ENCODE data around the gene OR6S1.
"Not testable (repeated sequence)": the region's sequence is repeated elsewhere in the genome, so short reads cannot be mapped to it uniquely, and the experiment has no call there.

OR6S1 gene

DNA sequence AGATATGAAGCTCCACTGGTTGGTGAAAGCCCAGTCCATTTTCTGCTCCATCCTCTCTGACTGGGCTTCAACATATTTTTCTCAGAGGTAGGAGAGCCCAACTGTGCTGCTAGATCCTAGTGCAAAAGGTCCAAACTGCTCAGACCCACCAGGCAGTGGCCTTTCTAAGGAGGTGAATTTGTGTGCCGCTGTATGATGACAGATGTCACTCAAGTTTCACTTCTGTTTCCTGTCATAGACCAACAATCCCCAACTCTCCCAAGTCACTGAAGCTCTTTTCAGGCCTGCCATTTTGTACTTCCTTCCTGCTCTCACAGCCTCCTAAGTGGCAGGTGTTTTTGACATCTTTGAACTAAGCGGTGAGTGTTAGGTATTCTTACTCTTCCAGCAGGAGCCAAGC, 26.5 kb upstream of the OR6S1 start:
- no peak for DNase-seq

GRCh38 chr14:20666400-20666961, 25.0 kb upstream of the OR6S1 start:
- DNase-seq: not testable (repeated sequence)

GRCh38 chr14:20662968-20663732, 21.7 kb upstream of the OR6S1 start:
- DNase-seq: peak; percentile 34

DNA sequence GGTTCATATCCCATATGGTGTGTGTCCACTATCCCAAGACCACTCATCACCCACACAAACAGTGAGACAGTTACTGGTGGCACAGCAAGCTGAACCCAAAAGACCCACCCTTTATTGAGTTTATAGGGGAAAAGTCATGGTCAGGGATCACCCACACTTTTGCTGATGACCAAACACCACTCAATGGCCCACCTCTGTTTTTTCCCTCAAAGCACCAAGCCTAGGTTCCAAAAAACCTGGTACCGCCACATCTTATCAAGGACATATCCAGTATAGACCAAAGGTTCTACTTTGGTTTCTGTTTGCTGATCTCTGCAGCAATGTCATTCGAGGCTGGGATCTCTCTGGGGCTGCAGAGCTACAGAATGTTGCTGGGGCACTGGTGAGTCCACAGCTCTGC, 19.7 kb upstream of the OR6S1 start:
- DNase-seq: no peak

DNA sequence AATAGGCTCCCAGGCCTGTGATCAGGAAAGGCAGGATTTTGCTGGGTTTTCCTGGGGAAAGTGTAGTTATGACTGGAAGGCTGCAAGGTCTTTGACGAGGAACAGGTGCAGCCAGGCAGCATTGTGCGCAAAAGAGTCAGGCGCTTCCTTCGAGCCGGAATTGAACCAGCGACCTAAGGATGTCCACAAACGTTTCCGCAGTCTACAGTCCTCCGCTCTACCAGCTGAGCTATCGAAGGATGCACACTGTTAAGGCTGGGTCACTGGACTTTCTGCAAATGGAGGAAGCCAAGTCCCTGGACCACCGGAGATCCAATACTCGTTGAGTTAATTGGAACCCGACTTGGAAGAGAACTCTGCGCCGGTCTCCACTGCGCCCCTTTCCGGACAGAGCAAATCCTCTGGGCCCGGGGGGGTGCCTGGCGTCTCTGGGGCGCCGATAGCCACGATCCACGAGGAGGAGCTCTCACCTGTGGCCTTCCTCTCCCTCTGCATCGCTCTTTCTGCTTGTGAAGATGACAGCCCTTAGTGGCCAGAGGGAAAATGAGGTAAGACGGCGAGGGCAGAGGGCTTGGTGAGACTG, 18.4 kb upstream of the OR6S1 start:
- DNase-seq: no peak

DNA sequence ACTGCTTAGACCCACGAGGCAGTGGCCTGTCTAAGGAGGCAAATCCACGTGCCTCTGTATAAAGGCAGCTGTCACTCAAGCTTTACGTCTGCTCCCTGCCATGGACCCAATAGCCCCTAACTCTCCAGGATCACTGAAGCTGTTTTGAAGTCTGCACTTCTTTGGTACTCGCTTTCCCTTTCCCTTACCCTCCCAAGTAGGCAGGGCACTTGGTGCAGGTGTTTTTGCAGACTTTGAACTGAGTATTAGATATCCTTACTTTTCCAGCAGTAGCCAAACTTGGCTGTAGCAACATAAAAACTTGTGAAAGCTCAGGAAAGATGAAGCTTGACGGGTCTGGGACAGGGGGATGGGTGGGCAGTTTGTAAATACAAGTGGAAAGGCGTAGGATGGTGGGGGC, 17.8 kb upstream of the OR6S1 start:
- DNase-seq: no peak

- no peak for DNase-seq
Measured at GRCh38 chr14:20658246-20658645, 16.8 kb upstream of the OR6S1 start.

GRCh38 chr14:20657216-20658211, 16.0 kb upstream of the OR6S1 start:
- DNase-seq: no peak

- DNase-seq: no peak
Measured at GRCh38 chr14:20656274-20656673, 14.8 kb upstream of the OR6S1 start.

DNA sequence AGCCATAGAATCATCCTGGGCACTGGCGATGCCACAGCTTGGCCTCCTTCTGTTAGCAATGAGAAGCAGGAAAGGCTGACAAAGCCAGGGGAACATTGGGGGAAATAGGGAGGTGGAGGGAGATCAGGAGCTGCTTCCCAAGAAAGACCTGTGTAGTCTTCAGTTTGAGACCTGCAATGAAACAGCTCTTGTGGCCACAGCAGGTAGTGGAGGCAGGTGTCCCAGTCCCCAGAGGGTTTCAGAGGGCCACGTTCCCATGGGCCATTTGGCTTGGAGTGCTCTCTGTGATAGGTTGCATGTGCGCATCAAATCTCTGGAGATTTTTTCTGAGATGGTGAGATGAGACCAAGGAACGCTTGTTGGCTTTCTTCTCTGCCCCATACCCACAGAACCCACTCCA, 14.4 kb upstream of the OR6S1 start:
- no peak for DNase-seq

GRCh38 chr14:20652996-20653975, 11.8 kb upstream of the OR6S1 start:
- DNase-seq: no peak

DNA sequence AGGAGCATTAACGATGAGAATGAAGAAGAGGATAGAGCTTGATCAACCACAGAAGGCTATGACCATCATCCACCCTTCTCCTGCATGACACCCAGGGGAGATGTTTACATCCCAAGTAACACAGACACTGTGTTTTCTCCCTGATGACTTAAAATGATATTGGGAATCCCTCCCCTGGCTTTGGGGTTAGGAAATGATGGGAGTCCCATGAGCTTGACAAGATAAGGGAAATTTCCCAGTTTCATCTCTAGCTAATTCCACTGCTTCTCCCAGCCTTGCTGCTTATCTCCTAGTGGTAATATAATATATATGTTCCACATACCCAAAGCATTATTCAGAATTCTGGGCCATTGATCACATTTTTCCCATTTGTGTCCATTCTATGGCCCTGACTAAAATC, 4.0 kb upstream of the OR6S1 start:
- DNase-seq: no peak

DNA sequence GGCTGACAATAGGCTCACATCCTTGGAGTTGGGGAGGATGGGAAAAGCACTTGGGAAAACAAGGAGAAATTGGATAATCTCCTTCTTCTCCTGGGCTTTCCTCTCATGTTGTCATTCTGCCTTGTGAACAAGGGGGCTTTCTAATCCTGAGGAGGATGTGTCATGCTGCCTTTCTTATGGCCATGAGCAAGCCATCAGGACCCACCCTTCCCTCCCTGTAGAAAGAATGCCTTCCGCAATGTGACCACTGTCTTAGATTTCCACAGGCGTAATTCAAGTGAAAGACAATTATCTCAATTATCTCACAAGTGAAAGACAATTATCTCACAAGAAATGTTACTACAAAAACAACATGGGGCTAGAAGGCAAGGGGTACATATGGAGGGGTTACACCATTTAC, 3.0 kb upstream of the OR6S1 start:
- DNase-seq: no peak

DNA sequence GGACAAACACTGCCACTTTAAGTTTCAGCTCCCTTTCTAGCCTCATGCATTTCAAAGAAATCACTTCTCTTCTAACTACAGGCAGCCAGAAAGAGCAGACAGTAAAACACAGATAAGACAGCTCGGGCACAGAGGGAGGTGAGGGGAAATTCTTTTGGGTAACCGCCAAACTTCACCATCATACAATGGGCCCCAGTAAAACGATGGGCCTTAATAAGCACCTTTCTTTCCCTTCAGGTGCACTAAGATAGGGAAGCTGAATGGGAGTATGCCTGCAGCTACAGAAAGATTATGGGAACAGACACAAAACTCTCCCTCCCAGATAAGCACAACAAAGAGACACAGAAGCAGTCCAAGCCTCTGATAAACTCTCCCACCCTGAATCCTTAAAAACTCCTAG, 1.3 kb upstream of the OR6S1 start:
- not testable (repeated sequence) for DNase-seq

DNA sequence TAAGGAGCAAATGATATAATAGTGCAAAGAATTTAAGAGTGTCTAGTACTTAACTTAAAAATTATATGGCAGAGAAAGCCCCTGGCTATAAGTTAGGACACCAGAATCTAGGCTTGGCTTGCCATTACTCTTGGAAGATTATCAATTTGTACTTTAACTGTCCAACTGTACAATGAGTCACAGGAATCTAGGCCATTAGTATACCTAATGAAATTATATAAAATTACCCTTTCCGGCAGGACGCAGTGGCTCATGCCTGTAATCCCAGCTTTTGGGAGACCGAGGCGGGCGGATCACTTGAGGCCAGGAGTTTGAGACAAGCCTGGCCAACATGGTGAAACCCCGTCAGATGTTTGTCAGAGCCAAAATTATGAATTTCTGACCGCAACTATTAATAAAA, 691 bp upstream of the OR6S1 start:
- no peak for DNase-seq

- peak; percentile 65 for DNase-seq
Measured at GRCh38 chr14:20632831-20633691, 8.4 kb downstream of the OR6S1 start.

DNA sequence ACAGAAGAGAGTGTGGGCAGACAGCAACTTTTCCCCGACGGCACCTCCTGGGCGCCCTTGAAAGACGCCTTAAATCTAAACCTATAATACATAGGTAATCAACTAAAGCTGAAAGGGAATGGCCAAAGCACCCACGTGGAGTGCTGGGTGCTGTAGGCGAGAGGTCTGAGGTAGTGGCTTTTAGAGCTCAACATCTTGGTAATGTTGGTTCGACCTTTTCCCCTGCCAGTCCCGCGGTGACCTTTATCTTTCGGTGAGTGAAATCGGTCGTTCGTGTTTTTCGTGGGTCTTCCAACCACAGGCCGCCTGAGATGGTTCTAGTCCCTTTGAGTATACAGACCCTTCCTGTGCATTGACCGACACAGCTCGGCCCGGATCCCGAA, 9.1 kb downstream of the OR6S1 start:
- DNase-seq: no peak

DNA sequence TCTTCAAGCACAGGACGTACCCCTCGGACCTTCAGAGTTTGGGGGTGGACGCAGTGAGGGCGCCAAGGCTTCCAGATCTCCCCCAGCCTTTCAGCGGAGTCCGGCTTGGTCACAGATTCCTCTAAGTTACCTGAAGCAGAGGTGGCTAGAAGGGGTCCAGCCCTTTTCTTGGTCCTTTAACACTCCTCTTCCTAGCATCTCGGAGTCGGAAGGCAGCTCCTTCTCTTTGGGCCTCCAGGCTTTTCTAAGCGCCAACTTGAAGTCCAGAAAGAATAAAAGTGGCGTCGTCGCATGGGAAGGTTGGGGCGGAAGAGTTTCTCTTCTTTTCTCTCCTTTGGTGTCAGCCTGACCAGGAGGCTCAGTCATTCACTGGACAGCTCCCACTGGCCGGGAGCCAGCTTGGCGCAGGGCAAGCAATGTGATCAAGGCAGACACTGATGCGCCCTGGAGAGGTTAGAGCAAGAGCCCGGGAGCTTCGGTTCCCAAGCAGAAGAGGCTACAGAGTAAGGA, 9.6 kb downstream of the OR6S1 start:
- DNase-seq: peak; percentile 33

- DNase-seq: peak; percentile 43
Measured at GRCh38 chr14:20631023-20631879, 10.2 kb downstream of the OR6S1 start.
